Measurements from ENCODE around the gene RRP36.
A peak's percentile ranks its signal among the peaks of the same experiment; 100 is the strongest.

The RRP36 gene

DNA sequence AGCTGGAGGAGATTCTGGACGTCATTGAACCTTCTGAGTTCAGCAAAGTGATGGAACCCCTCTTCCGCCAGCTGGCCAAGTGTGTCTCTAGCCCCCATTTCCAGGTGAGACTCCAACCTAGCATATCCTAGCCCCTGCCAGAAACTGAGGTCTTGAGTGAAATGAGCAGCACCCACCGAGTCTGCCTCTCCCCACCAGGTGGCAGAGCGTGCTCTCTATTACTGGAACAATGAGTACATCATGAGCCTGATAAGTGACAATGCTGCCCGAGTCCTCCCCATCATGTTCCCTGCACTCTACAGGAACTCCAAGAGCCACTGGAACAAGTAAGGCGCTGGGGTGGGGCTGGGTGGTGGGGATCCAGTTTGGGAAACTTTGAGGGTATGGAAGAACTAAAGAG, 12.3 kb upstream of the RRP36 start:
- no peak for DNase-seq

DNA sequence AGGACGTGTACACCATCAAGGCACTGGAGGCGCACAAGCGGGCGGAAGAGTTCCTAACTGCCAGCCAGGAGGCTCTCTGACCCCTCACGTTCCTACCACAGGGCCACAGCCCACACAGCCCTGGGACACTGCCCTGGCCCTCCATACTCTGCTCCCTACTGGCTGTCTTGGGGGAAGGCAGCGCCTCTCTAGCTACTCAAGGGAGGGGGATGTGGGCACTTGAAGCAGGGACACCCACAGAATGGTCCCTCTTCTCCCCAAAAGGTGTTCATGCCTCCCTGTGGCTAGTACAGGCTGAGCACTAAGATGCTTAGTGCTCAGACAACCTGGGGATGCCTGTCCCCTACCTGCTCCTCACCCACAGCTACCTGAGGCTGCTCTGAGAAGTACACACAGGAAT, 10.2 kb upstream of the RRP36 start:
- no peak for DNase-seq

DNA sequence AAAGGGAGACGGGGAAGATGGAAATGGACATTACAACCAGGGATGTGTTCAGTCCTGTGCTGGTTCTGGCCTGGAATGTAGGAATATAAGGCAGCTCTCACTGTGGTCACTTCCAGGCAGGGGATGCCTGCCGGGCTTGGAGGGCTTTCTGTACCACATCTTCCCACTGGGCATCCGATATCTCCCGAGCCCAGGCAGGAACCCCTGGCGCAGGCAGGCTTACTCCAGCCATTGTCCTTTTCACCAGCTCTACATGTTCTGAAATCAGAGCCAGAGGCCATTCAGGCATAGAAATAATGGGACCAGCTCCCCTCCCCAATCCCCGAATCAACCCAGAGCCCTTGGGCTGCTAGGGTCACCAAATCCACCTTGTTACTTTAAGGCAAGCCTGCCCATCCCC, 9.1 kb upstream of the RRP36 start:
- no peak for DNase-seq

DNA sequence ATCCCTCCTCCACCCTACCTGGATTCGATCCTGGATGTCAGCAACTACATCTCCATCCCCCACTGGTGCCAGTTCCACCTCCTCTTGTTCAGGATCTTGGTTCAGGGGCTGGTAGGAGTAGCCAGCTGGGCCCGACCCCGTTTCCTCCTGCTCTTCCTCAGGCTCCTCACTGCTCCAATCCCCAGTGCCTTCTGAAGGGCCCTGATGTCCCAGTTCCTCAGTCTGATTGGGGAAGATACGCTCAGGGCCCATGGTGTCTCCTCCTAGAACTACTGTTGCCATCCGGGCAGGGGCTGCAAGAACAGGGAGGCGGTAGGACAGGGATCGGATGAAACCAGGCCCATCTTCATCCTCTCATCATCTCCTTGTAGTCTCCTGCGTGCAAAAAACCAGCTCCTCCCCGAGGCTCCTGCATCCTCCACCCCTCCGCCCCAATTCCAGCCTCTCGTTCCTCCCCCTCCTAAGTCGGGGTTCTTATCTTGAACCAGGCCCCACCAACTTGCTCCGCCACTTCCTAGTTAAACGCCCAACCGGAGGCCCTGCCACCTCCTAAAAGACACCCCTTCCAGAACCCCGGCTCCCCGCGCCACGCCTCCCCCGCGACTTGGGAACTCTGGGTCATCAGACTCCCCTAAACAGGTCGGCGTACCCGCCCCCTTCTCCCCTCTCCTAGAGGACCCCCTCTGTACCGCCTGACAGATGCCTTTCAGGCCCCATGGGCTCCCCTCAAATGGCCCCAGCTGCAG, 8.2 kb upstream of the RRP36 start:
- no peak for DNase-seq

DNA sequence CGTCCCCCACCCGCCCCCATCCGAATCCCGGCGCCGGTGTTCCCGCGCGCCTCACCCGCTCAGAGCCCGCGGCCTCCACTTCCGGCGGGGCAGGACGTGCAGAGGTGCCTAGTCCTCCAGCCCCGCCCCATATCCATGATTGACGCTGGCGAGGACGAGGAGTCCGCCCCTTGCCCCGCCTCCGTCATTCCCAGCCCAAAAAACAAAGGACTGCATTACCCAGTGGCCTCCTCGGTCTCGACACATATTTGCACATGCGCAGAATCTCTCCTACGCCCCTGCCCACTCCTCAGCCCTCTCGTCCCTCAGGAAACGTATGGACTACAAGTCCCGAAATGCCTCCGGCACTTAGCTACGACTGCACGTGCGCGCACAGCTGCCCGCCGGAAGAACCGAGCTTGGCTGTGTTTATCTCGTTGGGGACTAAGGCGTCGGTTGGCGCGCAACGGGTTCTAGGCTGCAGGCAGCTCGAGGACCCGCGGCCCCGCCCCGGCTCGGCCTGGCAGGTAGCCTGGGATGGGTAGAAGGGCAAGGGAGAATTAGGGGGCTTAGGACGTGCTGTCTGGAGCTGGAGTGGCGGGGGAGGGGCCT, 7.5 kb upstream of the RRP36 start, which contains the start of the genes KLHDC3 and MEA1:
Gene KLHDC3, plus strand, starts transcription at position 407 of the 591 bp plus-strand sequence. CDS start 2,944 bp downstream, outside the sequence.
Gene MEA1, minus strand, starts transcription at position 104 of the 591 bp plus-strand sequence. CDS start 133 bp downstream, outside the sequence.
- DNase-seq: peak; percentile 96

DNA sequence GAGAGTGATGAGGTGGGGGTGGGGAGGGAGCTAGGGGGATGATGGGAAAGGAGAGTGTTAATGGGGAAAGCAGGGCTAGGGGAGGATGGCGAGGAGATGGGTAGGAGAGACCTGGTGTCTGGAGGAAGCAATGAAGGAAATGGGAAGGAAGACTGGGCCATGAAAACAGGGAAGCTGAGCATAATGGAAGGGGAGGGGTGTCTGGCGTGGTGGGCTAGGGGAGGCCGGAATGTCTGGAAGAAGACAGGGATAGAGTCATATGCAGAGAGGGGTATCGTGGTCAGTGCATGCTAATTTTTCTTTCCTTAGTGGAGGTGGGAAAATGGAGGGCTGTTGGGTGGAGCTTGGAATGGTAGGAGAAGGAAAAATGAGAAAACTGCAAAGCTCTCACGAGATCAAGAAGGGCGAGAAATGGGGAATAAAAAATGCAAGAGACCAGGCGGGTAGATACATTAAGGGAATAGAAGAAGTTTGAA, 7.0 kb upstream of the RRP36 start:
- DNase-seq: no peak

DNA sequence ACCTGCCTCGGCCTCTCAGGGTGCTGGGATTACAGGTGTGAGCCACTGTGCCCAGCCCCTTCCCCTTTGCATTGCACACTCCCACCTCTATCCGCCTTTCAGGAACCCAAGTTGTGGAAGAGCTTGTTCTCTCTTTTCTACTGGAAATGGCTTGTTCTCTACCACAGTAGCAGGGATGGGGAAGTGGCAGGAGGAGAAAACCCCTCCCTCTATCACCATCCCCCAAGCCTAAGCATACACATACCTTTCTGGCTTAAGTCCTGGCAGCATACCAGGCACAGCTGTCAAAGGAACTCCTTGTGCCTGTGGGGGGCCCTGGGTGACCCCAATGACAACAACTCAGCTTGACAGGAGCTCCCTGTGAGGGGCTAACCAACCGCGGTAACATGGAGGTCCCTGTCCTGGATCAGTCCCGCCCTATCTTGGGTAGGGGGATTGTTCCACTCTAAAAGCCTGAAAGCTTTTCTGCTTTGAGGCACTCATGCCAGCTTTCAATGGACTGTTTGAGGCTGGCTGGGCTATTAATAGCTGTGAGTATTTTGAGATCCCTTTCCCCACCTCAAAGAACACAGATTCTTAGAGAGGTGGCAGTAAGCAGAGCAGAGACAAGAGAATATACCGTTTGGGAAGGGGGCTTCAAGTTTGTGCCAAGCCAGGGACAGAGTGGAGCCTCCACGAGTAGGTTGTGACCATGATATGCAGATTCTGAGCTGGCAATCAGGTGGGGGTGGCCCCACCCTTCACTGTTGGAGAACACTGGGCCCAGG, 5.1 kb upstream of the RRP36 start:
- DNase-seq: no peak

DNA sequence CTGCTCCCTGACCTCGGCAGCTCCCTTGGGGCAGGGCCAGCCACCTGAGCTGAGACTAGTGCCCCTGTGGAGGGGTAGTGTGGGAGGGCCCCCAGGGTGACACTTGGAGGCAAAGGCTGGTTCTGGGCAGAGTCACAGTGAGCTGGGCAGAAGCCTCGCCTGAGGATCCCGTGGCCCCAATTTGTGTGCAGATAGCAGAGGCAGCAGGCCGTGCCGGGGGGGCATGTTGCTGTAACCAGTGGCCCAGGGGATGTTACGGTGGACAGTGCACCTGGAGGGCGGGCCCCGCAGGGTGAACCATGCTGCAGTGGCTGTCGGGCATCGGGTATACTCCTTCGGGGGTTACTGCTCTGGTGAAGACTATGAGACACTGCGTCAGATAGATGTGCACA, 4.5 kb upstream of the RRP36 start:
- no peak for DNase-seq

DNA sequence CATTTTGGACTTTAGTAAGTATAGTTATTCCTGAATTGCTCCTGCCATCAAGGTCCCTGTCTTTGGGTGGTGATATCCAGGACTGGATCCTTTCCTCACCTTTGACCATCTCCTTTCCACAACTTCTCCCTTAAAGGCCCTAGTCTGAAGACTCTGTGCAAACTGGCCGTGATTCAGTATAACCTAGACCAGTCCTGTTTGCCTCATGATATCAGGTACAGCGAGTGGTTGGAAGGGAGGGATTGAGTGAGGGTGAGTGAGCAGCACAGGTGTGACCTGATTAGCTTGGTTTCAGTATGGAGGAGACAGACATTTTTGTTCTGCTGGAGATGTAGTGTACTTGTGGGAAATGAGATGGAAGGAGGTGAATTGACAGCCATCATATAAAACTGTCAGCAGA, 2.3 kb upstream of the RRP36 start:
- DNase-seq: no peak

DNA sequence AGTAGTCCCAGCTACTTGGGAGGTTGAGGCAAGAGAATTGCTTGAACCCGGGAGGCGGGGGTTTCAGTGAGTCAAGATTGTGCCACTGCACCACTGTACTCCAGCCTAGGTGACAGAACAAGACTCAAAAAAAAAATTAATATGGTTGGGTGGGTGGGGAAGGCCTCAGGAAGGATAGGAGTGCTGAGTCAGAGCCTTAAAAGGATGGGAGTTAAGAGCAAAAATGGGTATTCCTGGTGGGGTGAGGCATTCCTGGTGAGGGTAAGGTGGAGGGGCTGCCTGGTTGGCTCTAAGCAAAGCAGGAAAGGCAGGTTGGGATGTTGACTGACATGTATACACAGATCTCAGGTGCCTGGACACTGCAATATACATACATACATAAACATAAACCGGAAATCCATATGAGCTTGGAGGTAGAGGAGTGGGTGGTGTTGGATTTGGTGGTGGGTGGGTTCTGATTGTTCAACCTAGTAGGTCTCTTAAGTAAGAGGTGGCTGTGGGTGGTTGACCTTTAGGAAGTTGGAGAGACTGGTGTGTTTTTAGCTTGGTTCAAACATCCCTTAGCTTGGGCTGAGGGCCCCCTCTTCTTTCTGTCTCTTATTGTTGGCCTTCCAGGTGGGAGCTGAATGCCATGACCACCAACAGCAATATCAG, 1.2 kb upstream of the RRP36 start:
- no peak for DNase-seq

DNA sequence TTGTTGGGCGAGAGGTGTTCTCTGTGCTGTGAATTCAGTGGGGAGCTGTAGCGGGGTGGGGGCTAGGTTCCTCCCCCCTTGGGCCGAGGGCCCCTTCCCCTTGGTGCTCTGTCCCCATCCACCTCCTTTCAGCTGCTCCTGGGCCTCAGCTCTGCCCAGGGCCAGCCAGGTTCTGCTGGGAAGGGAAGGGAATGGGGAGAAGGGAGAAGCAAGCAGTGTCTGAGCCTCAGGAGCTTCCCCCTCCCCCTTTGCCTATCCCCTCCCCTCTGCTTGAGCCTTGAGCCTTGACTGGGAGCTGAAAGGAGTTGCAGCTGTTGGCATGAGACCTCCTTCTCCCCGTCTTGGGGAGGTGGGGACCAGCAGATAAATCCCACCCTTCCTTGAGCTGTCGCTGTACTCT, 576 bp upstream of the RRP36 start:
- no peak for DNase-seq

DNA sequence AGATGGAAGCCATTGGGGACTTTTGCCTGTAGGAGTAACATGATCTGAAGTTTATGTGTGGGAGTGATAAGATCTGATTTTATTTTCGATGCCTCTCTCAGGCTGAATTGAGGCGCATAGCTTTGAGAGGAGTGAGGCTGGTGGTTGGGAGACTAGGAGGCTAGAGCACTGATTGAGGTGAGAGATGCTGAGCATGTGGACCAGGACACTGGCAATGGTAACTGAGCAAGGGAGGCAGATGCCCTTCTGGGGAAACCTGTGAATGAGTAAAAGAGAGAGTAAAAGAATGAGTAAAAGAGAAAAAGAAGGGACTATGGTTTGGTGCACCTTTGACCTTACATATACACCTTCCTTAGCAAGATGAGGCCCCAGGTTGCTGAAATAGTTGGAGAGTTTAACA, 3.0 kb downstream of the RRP36 start:
- no peak for DNase-seq

DNA sequence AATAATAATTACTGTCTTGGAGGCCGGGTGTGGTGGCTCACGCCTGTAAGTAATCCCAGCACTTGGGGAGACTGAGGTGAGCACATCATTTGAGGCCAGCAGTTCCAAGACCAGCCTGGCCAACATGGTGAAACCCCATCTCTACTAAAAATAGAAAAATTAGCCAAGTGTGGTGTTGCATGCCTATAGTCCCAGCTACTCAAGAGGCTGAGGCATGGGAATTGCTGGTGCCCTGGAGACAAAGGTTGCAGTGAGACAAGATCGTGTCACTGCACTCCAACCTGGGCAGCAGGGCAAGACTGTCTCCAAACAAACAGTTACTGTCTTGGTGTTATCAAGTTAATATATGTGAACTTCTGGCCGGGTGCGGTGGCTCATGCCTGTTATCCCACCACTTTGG, 4.9 kb downstream of the RRP36 start:
- no peak for DNase-seq

DNA sequence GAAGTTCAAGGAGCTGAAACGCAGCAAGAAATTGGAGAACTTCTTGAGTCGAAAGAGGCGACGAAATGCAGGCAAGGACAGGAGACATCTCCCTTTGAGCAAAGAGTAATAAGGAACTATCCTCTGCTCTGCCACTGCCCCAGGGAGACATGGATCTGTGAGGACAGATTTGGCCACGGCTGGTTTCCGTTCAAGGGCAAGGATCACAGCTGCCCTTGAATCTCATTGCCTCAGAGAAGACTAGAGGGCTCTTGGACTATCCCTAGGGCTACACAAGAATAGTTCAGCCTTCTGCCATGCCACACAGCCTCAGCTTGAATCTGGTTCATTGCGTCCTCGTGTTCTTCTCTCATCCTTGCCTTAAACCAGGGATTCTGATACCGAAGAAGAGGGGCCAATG, 7.7 kb downstream of the RRP36 start:
- DNase-seq: no peak

DNA sequence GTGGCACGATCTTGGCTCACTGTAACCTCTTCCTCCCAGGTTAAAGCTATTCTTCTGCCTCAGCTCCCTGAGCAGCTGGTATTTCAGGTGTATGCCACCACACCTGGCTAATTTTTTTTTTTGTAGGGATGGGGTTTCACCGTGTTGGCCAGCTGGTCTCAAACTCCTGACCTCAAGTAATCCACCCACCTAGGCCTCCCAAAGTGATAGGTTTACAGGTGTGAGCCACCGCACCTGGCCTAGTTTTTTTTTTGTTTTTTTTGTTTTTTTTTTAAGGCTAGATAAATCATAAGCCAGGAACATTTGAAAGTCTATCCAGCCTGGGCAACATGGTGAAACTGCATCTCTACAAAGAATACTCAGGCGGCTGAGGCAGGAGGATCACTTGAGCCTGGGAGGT, 10.9 kb downstream of the RRP36 start:
- no peak for DNase-seq

DNA sequence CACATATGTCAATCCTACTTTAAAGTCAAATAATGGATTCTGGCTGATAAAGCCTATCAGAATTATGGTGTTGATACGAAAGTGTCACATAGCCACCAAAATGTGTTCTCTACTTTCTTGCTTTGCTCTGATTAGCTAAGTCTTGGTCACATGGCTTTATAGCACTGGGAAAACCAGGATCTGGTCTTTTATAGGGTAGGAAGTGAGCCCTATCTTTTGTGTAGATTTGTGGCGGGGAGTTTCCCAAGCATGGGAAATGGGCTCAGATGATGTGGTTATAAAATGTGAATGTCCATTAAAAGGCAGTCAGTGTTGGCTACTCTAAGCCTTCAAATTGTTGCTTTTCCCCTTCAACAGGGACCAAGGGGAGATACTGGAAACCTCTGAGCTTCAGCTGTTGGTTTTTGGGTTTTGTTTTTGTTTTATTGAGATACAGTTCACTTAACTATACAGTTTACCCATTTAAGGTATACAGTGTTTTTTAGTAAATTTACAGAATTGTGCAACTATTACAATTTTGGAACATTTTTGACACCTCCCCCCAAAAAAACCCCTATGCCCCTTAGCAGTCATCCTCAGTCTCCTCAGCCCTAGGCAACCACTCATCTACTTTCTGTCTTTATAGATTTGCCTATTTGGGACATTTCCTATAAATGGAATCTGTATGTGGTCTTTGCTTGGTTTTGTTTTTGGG, 12.2 kb downstream of the RRP36 start:
- no peak for DNase-seq

DNA sequence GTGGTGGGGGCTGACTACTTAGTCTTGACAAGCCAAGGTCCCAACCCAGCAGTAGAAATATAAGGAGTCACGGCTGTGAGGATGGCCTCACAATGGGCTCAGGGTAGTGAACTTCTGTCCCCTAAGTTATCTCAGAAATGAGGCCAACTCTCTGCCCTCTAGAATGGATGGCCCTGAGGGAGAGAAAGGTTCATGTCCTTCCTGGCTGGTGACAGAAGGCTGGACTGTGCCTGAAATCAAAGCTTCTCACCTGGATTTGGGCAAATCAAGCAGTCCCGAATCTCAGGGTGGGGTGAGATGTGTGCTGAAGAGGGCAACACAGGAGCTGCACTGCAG, 12.7 kb downstream of the RRP36 start:
- DNase-seq: no peak

DNA sequence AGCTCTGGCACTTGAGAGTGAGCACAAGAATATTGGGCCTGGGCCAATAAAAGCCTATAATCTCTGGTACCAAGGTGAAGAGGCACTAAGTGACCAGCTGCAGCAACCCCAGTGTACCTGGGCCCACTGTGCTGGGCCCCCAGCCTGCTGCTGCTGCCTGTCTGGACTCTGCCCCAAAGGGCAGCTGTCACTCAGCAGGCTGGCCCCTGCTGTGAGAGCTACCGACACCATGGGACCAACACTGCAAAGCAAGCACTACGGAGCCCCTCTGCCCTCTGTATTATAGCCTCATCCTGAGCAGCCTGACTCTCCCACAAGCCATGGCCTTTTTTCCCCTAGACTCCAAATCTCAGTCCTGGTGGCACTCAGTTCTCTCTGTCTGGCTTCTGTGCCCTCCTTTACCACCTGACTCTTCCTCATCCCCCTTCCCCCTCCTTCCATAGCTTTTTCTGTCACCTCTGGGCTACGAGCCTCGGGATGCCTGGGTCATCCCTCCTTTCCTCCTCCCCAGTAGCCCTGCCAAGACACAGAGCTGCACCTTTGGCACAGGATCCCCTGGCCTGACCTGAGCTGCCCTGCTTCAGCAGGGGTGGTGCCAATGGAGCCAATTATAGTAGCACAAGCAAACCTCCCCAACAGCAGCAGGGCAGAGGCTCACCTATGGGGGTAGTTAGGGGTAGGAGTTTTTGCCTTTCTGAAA, 14.2 kb downstream of the RRP36 start:
- no peak for DNase-seq

DNA sequence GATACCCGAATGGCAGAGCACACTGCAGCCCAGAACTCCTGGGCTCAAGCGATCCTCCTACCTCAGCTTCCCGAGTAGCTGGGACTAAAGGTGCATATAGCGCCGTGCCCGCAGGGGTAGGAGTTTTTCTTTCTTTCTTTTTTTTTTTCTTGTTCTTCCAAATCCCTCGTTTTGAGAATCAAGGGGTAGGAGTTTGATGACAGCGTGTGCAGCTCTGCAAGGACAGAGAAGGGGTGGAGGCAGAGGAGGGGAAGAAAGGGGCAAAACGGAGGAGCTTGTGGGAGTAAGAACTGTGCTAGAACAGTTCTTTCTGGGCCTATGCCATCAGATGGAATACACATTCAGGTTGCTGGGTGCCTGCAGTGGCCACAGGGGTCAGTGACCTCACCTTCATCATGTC, 15.3 kb downstream of the RRP36 start:
- DNase-seq: no peak

DNA sequence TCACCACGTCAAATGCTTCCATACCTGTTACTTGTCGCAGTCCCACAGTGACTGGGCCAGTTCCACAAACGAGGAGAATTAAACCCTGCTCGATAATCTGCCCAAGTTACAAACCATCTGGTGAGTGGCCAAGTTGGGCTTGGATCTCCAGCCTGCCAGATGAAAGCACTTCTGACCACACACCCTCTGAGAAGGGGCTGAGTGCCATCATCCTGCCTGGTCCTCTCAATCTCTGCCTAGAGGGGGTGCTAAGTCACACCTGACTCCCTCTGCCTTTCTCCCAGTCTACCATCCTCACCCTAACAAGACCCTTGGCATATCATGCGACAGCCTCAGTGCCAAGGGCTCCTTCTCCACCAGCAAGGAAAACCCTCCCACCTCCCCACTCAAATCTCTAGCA, 15.8 kb downstream of the RRP36 start:
- no peak for DNase-seq

DNA sequence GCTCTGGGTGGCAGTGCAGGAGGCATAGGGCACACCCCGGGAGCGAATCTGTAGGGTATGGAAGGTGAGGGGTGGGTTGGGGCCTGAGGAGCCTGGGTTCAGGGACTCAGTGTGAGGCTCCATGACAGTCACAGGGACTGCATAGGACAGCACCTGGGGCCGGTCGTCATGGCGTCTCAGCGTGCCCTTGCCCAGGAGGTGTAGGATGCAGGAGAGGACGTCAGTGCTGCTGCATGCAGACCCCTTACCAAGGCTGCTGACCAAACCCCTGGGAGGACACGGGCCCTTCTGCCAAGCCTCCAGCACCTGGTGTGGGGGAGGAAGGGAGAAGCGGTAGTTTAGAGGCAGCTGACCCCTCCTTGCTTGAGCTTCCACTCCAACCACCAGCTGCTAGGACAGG, 16.3 kb downstream of the RRP36 start:
- no peak for DNase-seq

DNA sequence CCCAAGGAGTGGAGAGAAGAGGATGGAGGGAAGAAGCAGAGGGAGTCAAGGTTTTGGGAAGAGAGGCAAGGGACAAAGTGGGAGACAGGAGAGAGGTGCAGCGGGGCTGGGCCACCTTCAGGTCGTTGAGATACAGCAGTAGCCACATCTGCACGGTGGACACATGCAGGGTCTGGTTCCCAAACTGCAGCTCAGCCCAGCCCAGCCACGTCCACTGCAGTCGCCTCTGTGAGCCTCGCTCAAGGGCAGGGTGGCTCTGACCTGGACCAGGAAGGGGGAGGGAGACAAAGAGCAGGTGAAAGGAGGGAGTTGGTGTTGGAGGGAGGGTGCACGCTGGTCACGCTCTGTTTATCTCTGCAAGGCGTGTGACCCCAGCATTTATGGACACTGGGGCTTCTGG, 17.3 kb downstream of the RRP36 start:
- DNase-seq: no peak

All from effector CD4-positive, alpha-beta T cell (primary cell).